B cell (primary cell): Measurements from ENCODE around the gene EPB41L2.

ENCODE experiments used
- EZH2 ChIP-seq: IDR thresholded peaks from 2 replicates; pipeline ENCODE4 v1.6.1; 2012; ENCODE audit warnings: borderline replicate concordance, low read depth, mild to moderate bottlenecking, moderate library complexity, low read length; ENCODE audit not compliant: insufficient read depth, poor library complexity, severe bottlenecking
- TF ChIP-seq, protein P1 (sequence below): fragments of 200-600 bp; IDR thresholded peaks from one replicate; pipeline ENCODE4 v1.8.0; 2022; ENCODE audit warnings: antibody characterized with exemption, mild to moderate bottlenecking

DNA sequence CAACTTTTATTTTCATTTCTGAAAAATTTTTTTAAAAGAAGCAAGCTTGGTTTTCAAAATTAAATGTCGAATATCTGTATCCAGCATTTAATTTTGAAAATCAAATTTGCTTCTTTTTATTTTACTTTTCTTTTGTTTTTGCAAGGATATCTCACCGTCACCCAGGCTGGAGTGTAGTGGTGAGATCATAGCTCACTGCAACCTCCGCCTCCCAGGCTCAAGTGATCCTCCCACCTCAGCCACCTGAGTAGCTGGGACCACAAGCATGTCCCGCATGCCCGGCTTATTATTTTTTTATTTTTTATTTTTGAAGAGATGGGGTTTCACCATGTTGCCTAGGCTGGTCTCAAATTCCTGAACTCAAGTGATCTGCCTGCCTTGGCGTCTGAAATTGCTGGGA lies 17.0 kb upstream of the EPB41L2 start:
- TF ChIP-seq, protein P1, sequence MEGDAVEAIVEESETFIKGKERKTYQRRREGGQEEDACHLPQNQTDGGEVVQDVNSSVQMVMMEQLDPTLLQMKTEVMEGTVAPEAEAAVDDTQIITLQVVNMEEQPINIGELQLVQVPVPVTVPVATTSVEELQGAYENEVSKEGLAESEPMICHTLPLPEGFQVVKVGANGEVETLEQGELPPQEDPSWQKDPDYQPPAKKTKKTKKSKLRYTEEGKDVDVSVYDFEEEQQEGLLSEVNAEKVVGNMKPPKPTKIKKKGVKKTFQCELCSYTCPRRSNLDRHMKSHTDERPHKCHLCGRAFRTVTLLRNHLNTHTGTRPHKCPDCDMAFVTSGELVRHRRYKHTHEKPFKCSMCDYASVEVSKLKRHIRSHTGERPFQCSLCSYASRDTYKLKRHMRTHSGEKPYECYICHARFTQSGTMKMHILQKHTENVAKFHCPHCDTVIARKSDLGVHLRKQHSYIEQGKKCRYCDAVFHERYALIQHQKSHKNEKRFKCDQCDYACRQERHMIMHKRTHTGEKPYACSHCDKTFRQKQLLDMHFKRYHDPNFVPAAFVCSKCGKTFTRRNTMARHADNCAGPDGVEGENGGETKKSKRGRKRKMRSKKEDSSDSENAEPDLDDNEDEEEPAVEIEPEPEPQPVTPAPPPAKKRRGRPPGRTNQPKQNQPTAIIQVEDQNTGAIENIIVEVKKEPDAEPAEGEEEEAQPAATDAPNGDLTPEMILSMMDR, result no peak
- no peak for TF ChIP-seq EZH2
